Astrocyte (in vitro differentiated cells and primary cell): ENCODE measurements around the gene GID8. TPM values are rescaled to one million over a fixed set of nuclear protein-coding genes. Genes with fewer than 3 reads are reported as not detected.

Experiments
- DNase-seq: peaks from one replicate; pipeline ENCODE4 v3.0.0-alpha.2; 2010; ENCODE audit warnings: low read depth
- FAIRE-seq: peaks from 2 replicates; lab custom pipeline; 2011; peaks lifted over from hg19 to GRCh38; lab: Jason Lieb, UNC
- H2AFZ ChIP-seq: 2 replicates; pipeline ENCODE4 v1.6.0; 2012; ENCODE audit warnings: low read depth, low read length, inconsistent platforms
- H3K27ac ChIP-seq: 2 replicates; pipeline ENCODE4 v1.5.1; 2011; ENCODE audit warnings: low read depth, low read length, inconsistent platforms
- H3K27me3 ChIP-seq: 2 replicates; pipeline ENCODE4 v1.6.0; 2011; ENCODE audit warnings: low read length, inconsistent platforms; ENCODE audit not compliant: insufficient read depth
- H3K36me3 ChIP-seq: 2 replicates; pipeline ENCODE4 v1.5.1; 2011; ENCODE audit warnings: low read length, inconsistent platforms; ENCODE audit not compliant: insufficient read depth
- H3K4me1 ChIP-seq: 2 replicates; pipeline ENCODE4 v1.5.1; 2011; ENCODE audit warnings: low read length, inconsistent platforms; ENCODE audit not compliant: insufficient read depth
- H3K4me2 ChIP-seq: 2 replicates; pipeline ENCODE4 v1.6.0; 2012; ENCODE audit warnings: low read length, inconsistent platforms
- H3K4me3 ChIP-seq: 2 replicates; pipeline ENCODE4 v1.5.1; 2011; ENCODE audit warnings: low read depth, mild to moderate bottlenecking, low read length, inconsistent platforms; ENCODE audit not compliant: insufficient read depth
- H3K79me2 ChIP-seq: 2 replicates; pipeline ENCODE4 v1.6.0; 2012; ENCODE audit warnings: mild to moderate bottlenecking, low read length, inconsistent platforms; ENCODE audit not compliant: insufficient read depth
- H3K9ac ChIP-seq: 2 replicates; pipeline ENCODE4 v1.6.0; 2012; ENCODE audit warnings: mild to moderate bottlenecking, low read length, inconsistent platforms
- H3K9me3 ChIP-seq: 2 replicates; pipeline ENCODE4 v1.5.1; 2012; ENCODE audit warnings: low read depth, mild to moderate bottlenecking, low read length, inconsistent platforms; ENCODE audit not compliant: insufficient read depth
- H4K20me1 ChIP-seq: 2 replicates; pipeline ENCODE4 v1.6.0; 2012; ENCODE audit warnings: low read length, inconsistent platforms; ENCODE audit not compliant: insufficient read depth
- H3K27ac Mint-ChIP-seq: one replicate; pipeline ENCODE4 v1.8.0; 2021; ENCODE audit warnings: mild to moderate bottlenecking, mixed read lengths; ENCODE audit not compliant: unreplicated experiment
- H3K27me3 Mint-ChIP-seq: one replicate; pipeline ENCODE4 v1.8.0; 2021; ENCODE audit warnings: low read depth, mixed read lengths; ENCODE audit not compliant: unreplicated experiment
- H3K36me3 Mint-ChIP-seq: one replicate; pipeline ENCODE4 v1.8.0; 2021; ENCODE audit warnings: low read depth, mixed read lengths; ENCODE audit not compliant: unreplicated experiment
- H3K4me1 Mint-ChIP-seq: one replicate; pipeline ENCODE4 v1.8.0; 2021; ENCODE audit warnings: low read depth, mixed read lengths; ENCODE audit not compliant: unreplicated experiment
- H3K4me3 Mint-ChIP-seq: one replicate; pipeline ENCODE4 v1.8.0; 2021; ENCODE audit warnings: mild to moderate bottlenecking, moderate library complexity, mixed read lengths; ENCODE audit not compliant: unreplicated experiment
- H3K9me3 Mint-ChIP-seq: one replicate; pipeline ENCODE4 v1.8.0; 2021; ENCODE audit warnings: mild to moderate bottlenecking, mixed read lengths; ENCODE audit not compliant: unreplicated experiment
- CTCF ChIP-seq: IDR thresholded peaks from 2 replicates; pipeline ENCODE4 v1.5.1; 2011; ENCODE audit warnings: low read depth, mild to moderate bottlenecking, inconsistent platforms, low read length, moderate library complexity; ENCODE audit not compliant: insufficient read depth
- EZH2 ChIP-seq: IDR thresholded peaks from 2 replicates; pipeline ENCODE4 v1.6.1; 2012; ENCODE audit warnings: mild to moderate bottlenecking, low read length, inconsistent platforms; ENCODE audit not compliant: insufficient read depth
- total RNA-seq: library from RNA; stranded (reverse); gene quantifications from 2 replicates; pipeline ENCODE4 v1.2.1, GENCODE V29; 2021

The GID8 gene
- total RNA-seq, 1 donor from 2014 or later: 37.1 TPM

GRCh38 chr20:62956387-62957135 is 18.6 kb downstream of the GID8 start:
- TF ChIP-seq CTCF (no peak), EZH2 (no peak)
- H3K4me3 ChIP-seq: no peak overlapping the region
- no peaks in the 10 kb centered on the region for H3K79me2 ChIP-seq
- no peak overlapping the region for H3K27ac Mint-ChIP-seq
- H3K4me1 Mint-ChIP-seq: peaks cover 5% of the 10 kb centered on the region
- DNase-seq (no peak), FAIRE-seq (no peak)
- H3K9ac ChIP-seq: no peak overlapping the region
- H3K4me3 Mint-ChIP-seq: no peak overlapping the region
- H3K9me3 Mint-ChIP-seq: no peaks in the 10 kb centered on the region
- no peaks in the 10 kb centered on the region for H3K36me3 ChIP-seq
- no peak overlapping the region for H2AFZ ChIP-seq
- H3K4me2 ChIP-seq: no peak overlapping the region
- no peak overlapping the region for H3K27ac ChIP-seq
- peaks cover 4% of the 10 kb centered on the region for H3K36me3 Mint-ChIP-seq
- H3K4me1 ChIP-seq: peaks cover 7% of the 10 kb centered on the region
- H3K27me3 Mint-ChIP-seq: peaks cover 5% of the 10 kb centered on the region
- no peaks in the 10 kb centered on the region for H3K27me3 ChIP-seq
- no peaks in the 10 kb centered on the region for H3K9me3 ChIP-seq
- no peaks in the 10 kb centered on the region for H4K20me1 ChIP-seq

- Mint-ChIP-seq H3K27me3 (peaks cover 5% of the 10 kb centered on the region), H3K4me1 (peaks cover 5% of the 10 kb centered on the region), H3K36me3 (peaks cover 4% of the 10 kb centered on the region), H3K27ac (no peak overlapping the region), H3K4me3 (no peak overlapping the region), H3K9me3 (no peaks in the 10 kb centered on the region)
- Histone ChIP-seq H3K4me1 (peaks cover 7% of the 10 kb centered on the region), H4K20me1 (no peaks in the 10 kb centered on the region), H3K9me3 (no peaks in the 10 kb centered on the region), H3K27me3 (no peaks in the 10 kb centered on the region), H3K36me3 (no peaks in the 10 kb centered on the region), H3K4me3 (no peak overlapping the region), H2AFZ (no peak overlapping the region), H3K4me2 (no peak overlapping the region), H3K9ac (no peak overlapping the region), H3K79me2 (no peaks in the 10 kb centered on the region), H3K27ac (no peak overlapping the region)
- FAIRE-seq (no peak), DNase-seq (no peak)
- TF ChIP-seq CTCF (no peak), EZH2 (no peak)
Observed at GRCh38 chr20:62957136-62958117, 19.5 kb downstream of the GID8 start.
